ENCODE data around the gene MRM2. TPM values are rescaled to one million over a fixed set of nuclear protein-coding genes. Genes with fewer than 3 reads are reported as not detected.

MRM2 gene
- total and polyA plus RNA-seq, 4 donors: 9.7 to 14.9 (median 11.8) TPM

GRCh38 chr7:2256306-2257045 is 14.5 kb upstream of the MRM2 start:
- Histone ChIP-seq H3K9me3 (ENCODE audit: control insufficient read depth in 4 of 4, low read length in 3 of 4) (no peaks in the 10 kb centered on the region), H3K27me3 (ENCODE audit: control insufficient read depth in 4 of 4, insufficient read depth in 4 of 4, low read length in 3 of 4) (no peaks in the 10 kb centered on the region), H3K27ac (ENCODE audit: low read depth in 1 of 2, low read length in 2 of 2) (no peak overlapping the region), H3K4me3 (ENCODE audit: low read depth in 1 of 3, low read length in 3 of 3) (no peak overlapping the region), H3K4me1 (ENCODE audit: control insufficient read depth in 4 of 4, insufficient read depth in 4 of 4, low read length in 3 of 4) (no peaks in the 10 kb centered on the region), H3K36me3 (ENCODE audit: control insufficient read depth in 4 of 4, insufficient read depth in 3 of 4, low read depth in 1 of 4, low read length in 3 of 4) (peaks cover 0 to 15% (median 4%) of the 10 kb centered on the region in 4 donors), H3K9ac (ENCODE audit: low read depth in 1 of 2, low read length in 2 of 2) (no peak overlapping the region)
- WGBS: 96% methylated on average over 44 of the region's 44 CpGs
- TF ChIP-seq HNF4A (conservative IDR thresholded peaks at IDR 0.05): no peak
- TF ChIP-seq TAF1 (conservative IDR thresholded peaks at IDR 0.05): no peak
- TF ChIP-seq HNF4G (IDR thresholded peaks at IDR 0.05): no peak
- no peak for TF ChIP-seq JUND (IDR thresholded peaks at IDR 0.05)
- TF ChIP-seq EGR1 (IDR thresholded peaks at IDR 0.05; ENCODE audit: low read depth in 2 of 2): no peak
- TF ChIP-seq ZBTB33 (IDR thresholded peaks at IDR 0.05): no peak
- TF ChIP-seq, protein P1, sequence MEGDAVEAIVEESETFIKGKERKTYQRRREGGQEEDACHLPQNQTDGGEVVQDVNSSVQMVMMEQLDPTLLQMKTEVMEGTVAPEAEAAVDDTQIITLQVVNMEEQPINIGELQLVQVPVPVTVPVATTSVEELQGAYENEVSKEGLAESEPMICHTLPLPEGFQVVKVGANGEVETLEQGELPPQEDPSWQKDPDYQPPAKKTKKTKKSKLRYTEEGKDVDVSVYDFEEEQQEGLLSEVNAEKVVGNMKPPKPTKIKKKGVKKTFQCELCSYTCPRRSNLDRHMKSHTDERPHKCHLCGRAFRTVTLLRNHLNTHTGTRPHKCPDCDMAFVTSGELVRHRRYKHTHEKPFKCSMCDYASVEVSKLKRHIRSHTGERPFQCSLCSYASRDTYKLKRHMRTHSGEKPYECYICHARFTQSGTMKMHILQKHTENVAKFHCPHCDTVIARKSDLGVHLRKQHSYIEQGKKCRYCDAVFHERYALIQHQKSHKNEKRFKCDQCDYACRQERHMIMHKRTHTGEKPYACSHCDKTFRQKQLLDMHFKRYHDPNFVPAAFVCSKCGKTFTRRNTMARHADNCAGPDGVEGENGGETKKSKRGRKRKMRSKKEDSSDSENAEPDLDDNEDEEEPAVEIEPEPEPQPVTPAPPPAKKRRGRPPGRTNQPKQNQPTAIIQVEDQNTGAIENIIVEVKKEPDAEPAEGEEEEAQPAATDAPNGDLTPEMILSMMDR (IDR thresholded peaks at IDR 0.05; ENCODE audit: low read depth, low read length, missing input control): no peak
- TF ChIP-seq MAX (IDR thresholded peaks at IDR 0.05): no peak
- TF ChIP-seq YY1 (IDR thresholded peaks at IDR 0.05): no peak
- TF ChIP-seq FOXA1 (IDR thresholded peaks at IDR 0.05): no peak
- TF ChIP-seq FOXA2 (IDR thresholded peaks at IDR 0.05): no peak
- TF ChIP-seq ATF3 (IDR thresholded peaks at IDR 0.05): no peak
- DNase-seq (ENCODE audit: low spot score): no peak

- WGBS: 92% methylated on average over 33 of the region's 33 CpGs
- no peaks in the 10 kb centered on the region for H3K4me1 ChIP-seq (ENCODE audit: control insufficient read depth in 4 of 4, insufficient read depth in 4 of 4, low read length in 3 of 4)
- H3K4me3 ChIP-seq (ENCODE audit: low read depth in 1 of 3, low read length in 3 of 3): no peak overlapping the region
- H3K27me3 ChIP-seq (ENCODE audit: control insufficient read depth in 4 of 4, insufficient read depth in 4 of 4, low read length in 3 of 4): no peaks in the 10 kb centered on the region
- TF ChIP-seq RXRA (IDR thresholded peaks at IDR 0.05) (no peak), ATF3 (IDR thresholded peaks at IDR 0.05) (no peak), EGR1 (IDR thresholded peaks at IDR 0.05; ENCODE audit: low read depth in 2 of 2) (no peak), HNF4G (IDR thresholded peaks at IDR 0.05) (no peak), HNF4A (conservative IDR thresholded peaks at IDR 0.05) (no peak), REST (IDR thresholded peaks at IDR 0.05) (no peak), MAX (IDR thresholded peaks at IDR 0.05) (no peak), SP1 (IDR thresholded peaks at IDR 0.05) (no peak), JUND (IDR thresholded peaks at IDR 0.05) (no peak), TAF1 (conservative IDR thresholded peaks at IDR 0.05) (no peak), FOXA2 (IDR thresholded peaks at IDR 0.05) (no peak)
- TF ChIP-seq, protein P1 (IDR thresholded peaks at IDR 0.05; ENCODE audit: low read depth, low read length, missing input control): no peak
- no peak overlapping the region for H3K27ac ChIP-seq (ENCODE audit: low read depth in 1 of 2, low read length in 2 of 2)
- no peak overlapping the region for H3K9ac ChIP-seq (ENCODE audit: low read depth in 1 of 2, low read length in 2 of 2)
- no peak for DNase-seq (ENCODE audit: low spot score)
- H3K9me3 ChIP-seq (ENCODE audit: control insufficient read depth in 4 of 4, low read length in 3 of 4): no peaks in the 10 kb centered on the region
- peaks cover 0 to 15% (median 3%) of the 10 kb centered on the region in 4 donors for H3K36me3 ChIP-seq (ENCODE audit: control insufficient read depth in 4 of 4, insufficient read depth in 3 of 4, low read depth in 1 of 4, low read length in 3 of 4)
Measured at GRCh38 chr7:2255145-2256139, 13.4 kb upstream of the MRM2 start.
